ENCODE data around the gene PSG4.
"Not testable (repeated sequence)": the region's sequence is repeated elsewhere in the genome, so short reads cannot be mapped to it uniquely, and the experiment has no call there.

The PSG4 gene

DNA sequence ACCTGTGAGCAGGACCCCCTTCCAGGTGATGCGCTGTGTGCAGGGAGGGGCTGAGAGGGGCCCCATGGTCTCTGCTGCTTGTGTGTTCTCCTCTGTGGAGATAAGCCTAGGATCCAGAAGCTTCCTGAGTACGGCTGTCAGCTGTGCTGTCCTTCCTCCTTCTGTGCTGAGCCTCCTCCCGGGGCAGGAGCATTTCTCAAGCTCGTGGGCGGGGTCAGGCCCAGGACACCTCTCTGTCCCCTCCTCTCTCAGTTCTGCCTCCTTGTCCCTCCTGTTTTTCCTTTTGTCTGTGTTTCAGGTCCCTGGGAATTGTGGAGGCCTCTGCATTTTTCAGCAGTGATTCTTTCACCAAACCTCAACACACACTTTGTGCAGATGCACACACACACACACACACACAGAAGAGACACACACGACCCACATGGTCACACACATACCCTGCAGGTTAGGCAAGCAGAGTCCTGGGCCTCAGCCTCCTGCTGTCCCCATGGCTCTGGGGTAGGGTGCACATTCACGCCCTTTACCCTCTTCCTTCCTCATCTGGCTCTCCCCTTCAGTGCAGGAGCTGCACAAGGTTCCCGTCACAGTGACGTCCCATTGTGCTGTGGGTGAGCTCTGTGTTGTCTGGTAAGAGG is at the start of gene PSG4:
TSS of gene PSG4 (minus strand) at position 168 of the 635 bp plus-strand sequence. CDS start at position 66, 102 bp downstream.
- not testable (repeated sequence) for DNase-seq

GRCh38 chr19:43251428-43251827 is 46.0 kb upstream of the PSG4 start:
- not testable (repeated sequence) for DNase-seq

DNA sequence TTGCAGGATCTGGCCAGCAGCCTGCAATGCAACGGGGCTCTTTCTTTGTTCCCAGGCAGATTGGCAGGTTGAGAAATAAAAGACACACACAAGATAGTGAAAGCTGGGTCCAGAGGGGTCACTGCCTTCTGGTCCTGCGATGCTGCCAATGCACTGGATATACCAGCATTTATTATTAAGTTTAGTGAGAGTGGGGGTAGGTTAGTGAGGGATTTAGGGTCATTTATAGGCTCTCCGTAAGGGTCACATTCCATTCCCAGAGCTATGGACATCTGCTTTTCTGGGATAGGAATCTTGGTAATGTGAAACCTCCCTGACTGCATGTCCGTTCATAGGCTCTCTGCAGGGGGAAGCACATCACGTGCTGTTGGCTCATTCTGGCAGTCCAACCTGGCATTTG is 44.9 kb upstream of the PSG4 start:
- DNase-seq = not testable (repeated sequence)

GRCh38 chr19:43248635-43249002 is 43.2 kb upstream of the PSG4 start:
- not testable (repeated sequence) for DNase-seq

GRCh38 chr19:43247243-43247880 is 41.9 kb upstream of the PSG4 start:
- DNase-seq = not testable (repeated sequence)

DNA sequence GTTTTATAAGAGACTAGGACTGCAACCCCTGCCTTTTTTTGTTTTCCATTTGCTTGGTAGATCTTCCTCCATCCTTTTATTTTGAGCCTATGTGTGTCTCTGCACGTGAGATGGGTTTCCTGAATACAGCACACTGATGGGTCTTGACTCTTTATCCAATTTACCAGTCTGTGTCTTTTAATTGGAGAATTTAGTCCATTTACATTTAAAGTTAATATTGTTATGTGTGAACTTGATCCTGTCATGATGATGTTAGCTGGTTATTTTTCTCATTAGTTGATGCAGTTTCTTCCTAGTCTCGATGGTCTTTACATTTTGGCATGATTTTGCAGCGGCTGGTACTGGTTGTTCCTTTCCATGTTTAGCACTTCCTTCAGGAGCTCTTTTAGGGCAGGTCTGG is 40.4 kb upstream of the PSG4 start:
- DNase-seq = not testable (repeated sequence)

DNA sequence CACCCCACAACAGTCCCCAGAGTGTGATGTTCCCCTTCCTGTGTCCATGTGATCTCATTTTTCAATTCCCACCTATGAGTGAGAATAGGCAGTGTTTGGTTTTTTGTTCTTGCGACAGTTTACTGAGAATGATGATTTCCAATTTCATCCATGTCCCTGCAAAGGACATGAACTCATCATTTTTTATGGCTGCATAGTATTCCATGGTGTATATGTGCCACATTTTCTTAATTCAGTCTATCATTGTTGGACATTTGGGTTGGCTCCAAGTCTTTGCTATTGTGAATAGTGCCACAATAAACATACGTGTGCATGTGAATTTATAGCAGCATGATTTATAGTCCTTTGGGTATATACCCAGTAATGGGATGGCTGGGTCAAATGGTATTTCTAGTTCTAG is 36.8 kb upstream of the PSG4 start:
- not testable (repeated sequence) for DNase-seq

GRCh38 chr19:43238213-43238612 is 32.8 kb upstream of the PSG4 start:
- not testable (repeated sequence) for DNase-seq

DNA sequence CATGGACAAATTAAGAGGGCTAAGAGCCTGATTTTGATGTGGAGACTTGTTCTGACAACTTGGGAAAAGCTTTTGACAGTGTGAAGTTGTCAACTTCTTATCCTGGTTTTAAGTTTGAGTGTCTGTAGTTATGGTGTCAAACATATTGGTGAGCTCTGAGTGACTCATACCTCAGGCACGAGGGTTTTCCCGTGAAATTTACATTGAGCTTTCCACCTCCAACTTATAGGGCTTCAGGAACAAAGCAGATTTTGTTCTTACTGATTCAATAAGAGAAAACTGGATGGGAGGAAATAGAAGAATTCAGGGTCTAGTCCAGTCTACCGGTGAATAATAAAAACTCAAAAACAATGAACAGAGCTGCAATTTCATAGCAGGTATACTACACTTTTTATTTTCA is 30.2 kb upstream of the PSG4 start:
- DNase-seq = not testable (repeated sequence)

- DNase-seq = no peak
Measured at GRCh38 chr19:43229315-43229714, 23.9 kb upstream of the PSG4 start.

DNA sequence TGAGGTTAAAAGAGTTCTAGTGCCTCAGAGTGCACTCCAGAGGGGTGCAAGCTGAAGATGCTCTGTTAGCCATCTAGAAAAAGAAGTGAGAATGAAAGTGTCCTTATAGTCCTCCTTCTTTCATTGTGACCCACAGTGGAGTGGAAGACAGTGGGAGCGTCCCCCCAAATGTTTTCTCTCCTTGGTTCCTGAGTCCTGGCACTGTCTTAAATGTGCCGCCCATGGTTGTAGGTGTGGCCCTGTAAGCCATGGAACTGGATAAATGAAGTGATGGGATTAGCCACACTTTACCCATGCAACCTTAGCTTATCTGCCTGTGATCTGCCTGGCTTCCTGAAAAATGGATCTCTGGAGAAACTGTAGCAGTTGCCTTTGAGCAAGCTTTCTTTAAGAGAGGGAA is 23.3 kb upstream of the PSG4 start:
- not testable (repeated sequence) for DNase-seq

DNA sequence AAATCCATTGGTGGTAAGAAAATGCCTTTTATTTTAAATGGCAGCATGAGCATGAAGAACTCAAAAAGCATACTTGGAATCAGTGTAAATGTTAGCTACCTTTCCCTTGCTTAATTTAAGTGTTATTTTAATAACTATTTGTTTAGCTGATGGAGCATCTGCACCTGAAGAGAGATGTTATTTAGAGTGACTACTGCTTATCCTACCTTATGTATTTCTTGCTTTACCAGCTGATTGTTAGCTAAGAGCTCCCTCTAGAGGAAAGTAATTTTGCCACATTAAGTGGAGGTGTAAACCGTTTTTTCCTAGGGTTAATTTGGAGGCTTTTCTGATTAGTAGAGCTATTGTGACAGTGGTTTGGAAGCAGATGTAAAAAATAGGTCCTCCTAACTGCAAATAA is 21.5 kb upstream of the PSG4 start:
- not testable (repeated sequence) for DNase-seq

GRCh38 chr19:43224855-43225253 is 19.4 kb upstream of the PSG4 start:
- no peak for DNase-seq

DNA sequence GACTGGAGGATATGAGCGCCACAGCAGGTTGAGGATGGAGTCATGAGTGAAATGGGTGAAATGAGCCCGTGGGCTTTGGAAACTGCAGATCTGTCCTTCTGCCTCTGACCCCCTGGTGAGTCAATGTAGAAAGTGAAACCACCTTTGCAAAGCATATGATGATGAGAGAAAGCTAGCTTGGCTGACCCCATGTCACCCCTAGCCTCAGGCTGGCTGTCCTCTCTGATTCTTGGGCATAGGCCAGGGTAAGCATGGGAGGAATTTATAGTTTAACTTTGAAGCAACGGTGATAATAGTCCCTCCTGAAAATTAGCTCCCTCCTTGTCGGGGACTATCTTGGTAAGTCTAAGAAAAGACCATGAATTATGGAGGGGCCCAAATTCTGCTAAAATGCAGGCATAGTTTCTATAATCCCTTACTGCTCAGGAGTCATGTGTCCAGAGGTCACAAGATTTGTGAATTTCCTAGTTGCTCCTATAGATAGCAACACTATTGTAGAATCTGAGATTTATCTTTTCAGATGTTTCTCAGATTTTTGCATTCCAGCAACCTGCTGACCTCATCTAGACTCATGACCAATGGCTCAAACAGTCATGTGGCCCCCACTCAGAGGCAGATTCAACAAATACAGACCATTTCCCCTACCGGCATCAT is 18.9 kb upstream of the PSG4 start:
- DNase-seq = not testable (repeated sequence)

DNA sequence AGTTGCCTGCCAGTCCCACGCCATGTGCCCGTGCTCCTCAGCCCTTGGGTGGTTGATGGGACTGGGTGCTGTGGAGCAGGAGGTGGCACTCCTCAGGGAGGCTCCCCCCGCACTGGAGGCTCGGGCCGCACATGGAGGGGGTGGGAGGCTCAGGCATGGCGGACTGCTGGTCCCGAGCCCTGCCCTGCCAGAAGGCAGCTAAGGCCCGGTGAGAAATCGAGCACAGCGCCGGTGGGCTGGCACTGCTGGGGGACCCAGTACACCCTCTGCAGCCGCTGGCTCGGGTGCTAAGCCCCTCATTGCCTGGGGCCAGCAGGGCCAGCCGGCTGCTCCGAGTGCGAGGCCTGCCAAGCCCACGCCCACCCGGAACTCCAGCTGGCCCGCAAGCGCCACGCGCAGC is 16.5 kb upstream of the PSG4 start:
- not testable (repeated sequence) for DNase-seq

- not testable (repeated sequence) for DNase-seq
Measured at GRCh38 chr19:43219136-43219535, 13.7 kb upstream of the PSG4 start.

- DNase-seq = not testable (repeated sequence)
Measured at GRCh38 chr19:43215881-43216280, 10.4 kb upstream of the PSG4 start.

DNA sequence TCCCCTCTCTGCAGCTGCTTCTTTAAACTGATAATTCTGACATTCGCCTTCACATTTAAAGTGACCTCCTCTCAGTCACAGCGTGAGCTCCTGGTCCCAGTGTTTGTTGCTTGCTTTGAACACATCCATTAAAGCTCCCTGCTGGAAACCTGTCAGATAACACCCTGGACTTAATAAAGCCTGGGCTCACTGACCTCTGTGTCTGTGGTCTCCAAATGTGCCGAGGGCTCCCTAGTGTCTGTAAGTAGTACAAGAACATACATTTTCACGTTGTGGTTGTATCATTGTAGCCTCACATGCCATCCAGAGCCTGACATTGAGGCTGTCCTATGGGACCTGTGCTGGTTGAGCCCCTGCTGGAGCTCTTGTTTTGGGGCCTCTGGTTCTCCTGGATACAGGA is 2.6 kb upstream of the PSG4 start:
- DNase-seq = no peak

GRCh38 chr19:43207174-43207573 is 1.7 kb upstream of the PSG4 start:
- not testable (repeated sequence) for DNase-seq

DNA sequence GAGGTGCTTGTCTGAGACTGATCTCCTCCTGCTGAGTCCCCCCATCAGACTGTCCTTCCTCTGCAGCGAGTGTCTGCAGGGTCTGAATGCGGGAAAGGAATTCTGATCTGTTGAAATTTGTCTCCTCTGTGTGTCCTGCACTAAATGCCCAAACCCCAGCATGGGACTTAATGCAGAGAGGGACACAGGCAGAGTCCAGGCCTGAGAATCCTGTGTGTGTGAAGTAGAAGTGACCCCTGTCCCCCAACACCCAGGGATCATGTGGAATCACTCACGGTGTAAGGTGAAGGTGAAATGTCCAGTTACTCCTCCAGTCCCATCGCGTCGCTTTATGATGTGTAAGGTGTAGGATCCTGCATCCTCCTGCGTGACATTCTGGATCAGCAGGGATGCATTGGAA is 1.8 kb downstream of the PSG4 start:
- DNase-seq = not testable (repeated sequence)

DNA sequence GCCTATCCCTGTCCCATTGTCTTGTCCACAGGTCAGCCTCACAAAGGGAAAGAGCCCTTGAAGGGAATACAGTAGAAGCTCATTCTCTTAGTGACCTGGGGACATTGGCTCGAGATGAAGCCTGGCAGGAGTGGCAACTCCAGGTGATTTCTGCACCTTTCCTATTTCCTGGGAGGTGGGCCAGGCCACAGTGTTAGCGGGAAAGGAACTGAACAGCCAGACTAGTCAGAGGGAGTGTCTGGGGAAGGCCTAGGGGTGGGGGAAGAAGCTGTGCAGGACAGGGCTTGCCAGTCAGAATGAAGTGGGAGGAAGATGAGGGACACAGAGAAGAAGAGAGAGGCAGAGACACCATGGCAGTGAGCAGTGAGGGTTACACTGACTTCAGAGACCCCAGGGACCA is 3.5 kb downstream of the PSG4 start:
- DNase-seq = not testable (repeated sequence)

GRCh38 chr19:43201337-43201801 is 4.1 kb downstream of the PSG4 start:
- DNase-seq = peak; percentile 48

DNA sequence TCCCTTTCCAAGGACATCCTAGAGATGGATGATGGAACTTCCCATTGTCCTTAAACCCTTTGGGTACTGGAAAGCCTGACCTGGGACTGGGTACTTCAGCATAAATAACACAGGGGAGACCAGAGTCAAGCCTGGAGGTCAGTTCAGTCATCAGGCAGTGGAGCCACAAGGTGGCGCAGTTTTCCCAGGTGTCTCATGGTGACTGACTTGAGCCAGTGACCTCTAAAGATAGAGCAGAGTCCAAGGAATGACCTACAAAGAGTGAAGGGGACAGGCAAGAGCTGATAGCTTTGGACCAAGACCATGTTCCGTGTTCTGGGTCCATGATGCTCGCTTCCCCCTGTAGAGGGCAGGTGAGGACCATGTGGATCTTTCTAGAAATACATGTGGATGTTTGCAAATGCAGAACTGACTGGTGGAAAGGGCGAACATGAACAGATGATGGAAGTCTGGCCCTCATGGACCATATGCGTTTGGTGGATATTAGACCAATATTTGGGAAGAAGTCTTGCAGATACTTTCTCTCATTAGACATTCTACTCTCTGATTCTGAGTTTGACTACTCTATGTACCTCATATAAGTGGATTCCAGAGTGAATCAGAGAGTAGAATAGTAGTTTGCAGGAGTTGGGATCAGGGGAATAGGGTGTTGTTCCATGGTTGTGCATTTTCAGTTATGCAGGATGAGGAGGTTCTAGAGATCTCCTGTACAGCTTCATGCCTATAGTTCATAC is 6.6 kb downstream of the PSG4 start:
- not testable (repeated sequence) for DNase-seq

All from GOT3 (cell line).